Endodermal cell (in vitro differentiated cells): Measurements from ENCODE around the gene ADRM1. TPM values are rescaled to one million over a fixed set of nuclear protein-coding genes. Genes with fewer than 3 reads are reported as not detected.

ENCODE experiments used
- DNase-seq: peaks from one replicate; pipeline ENCODE4 v3.0.0-alpha.2; 2017
- H3K27ac ChIP-seq: 2 replicates; pipeline ENCODE4 v1.5.1; 2013; ENCODE audit warnings: mild to moderate bottlenecking, low read depth, low read length, moderate library complexity
- H3K27me3 ChIP-seq: 2 replicates; pipeline ENCODE4 v1.6.1; 2013; ENCODE audit warnings: mild to moderate bottlenecking, low read length, moderate library complexity; ENCODE audit not compliant: insufficient read depth, control insufficient read depth, poor library complexity, severe bottlenecking
- H3K36me3 ChIP-seq: 2 replicates; pipeline ENCODE4 v1.7.0; 2013; ENCODE audit warnings: mild to moderate bottlenecking, low read length, moderate library complexity; ENCODE audit not compliant: control insufficient read depth, insufficient read depth
- H3K4me1 ChIP-seq: one replicate; pipeline ENCODE4 v1.7.0; 2013; ENCODE audit warnings: low read length; ENCODE audit not compliant: control insufficient read depth, insufficient read depth
- H3K4me3 ChIP-seq: 2 replicates; pipeline ENCODE4 v1.5.1; 2013; ENCODE audit warnings: mild to moderate bottlenecking, low read length, moderate library complexity
- H3K9ac ChIP-seq: 2 replicates; pipeline ENCODE4 v1.6.1; 2013; ENCODE audit warnings: mild to moderate bottlenecking, low read length, moderate library complexity; ENCODE audit not compliant: poor library complexity, severe bottlenecking; ENCODE audit errors: extremely low read depth
- H3K9me3 ChIP-seq: 2 replicates; pipeline ENCODE4 v1.6.1; 2013; ENCODE audit warnings: mild to moderate bottlenecking, low read length, moderate library complexity; ENCODE audit not compliant: control insufficient read depth
- H3K27ac Mint-ChIP-seq: 2 replicates; pipeline ENCODE4 v1.8.0; 2020; ENCODE audit warnings: mixed read lengths
- H3K27me3 Mint-ChIP-seq: 2 replicates; pipeline ENCODE4 v1.8.0; 2021; ENCODE audit warnings: mild to moderate bottlenecking, mixed read lengths; ENCODE audit not compliant: insufficient read depth
- H3K36me3 Mint-ChIP-seq: 2 replicates; pipeline ENCODE4 v1.8.0; 2020; ENCODE audit warnings: low read depth, mixed read lengths
- H3K4me1 Mint-ChIP-seq: 2 replicates; pipeline ENCODE4 v1.8.0; 2020; ENCODE audit warnings: mixed read lengths
- H3K4me3 Mint-ChIP-seq: 2 replicates; pipeline ENCODE4 v1.8.0; 2020; ENCODE audit warnings: mild to moderate bottlenecking, moderate library complexity, mixed read lengths
- H3K9me3 Mint-ChIP-seq: 2 replicates; pipeline ENCODE4 v1.8.0; 2020; ENCODE audit warnings: mild to moderate bottlenecking, mixed read lengths
- WGBS, 2 experiments: methylation state at CpG; one replicate each; pipeline versions ENCODE4 v1.1.5 to v1.1.7; 2013; ENCODE audit warnings: missing lambda C conversion rate in 2 of 2, mixed read lengths in 1 of 2; ENCODE audit not compliant: insufficient coverage in 1 of 2, insufficient read length in 1 of 2; 5-methylcytosine and 5-hydroxymethylcytosine counted together
- total RNA-seq, 2 donors: library from RNA; stranded (reverse); fragmentation: NEBNext Ultra II Directional in 1 of 2; extraction: Animal tissue kit (Norgen Biotek cat#: 25700) in 1 of 2; gene quantifications; 2 replicates in 1 of 2; 3 replicates in 1 of 2; pipeline ENCODE4 v1.2.1, GENCODE V29; 2021
- TF ChIP-seq, protein P1 (sequence below): fragments of 200-600 bp; sonication (generic); conservative IDR thresholded peaks from 2 replicates; pipeline ENCODE4 v1.5.0; 2021; ENCODE audit warnings: antibody characterized with exemption, mild to moderate bottlenecking

Gene ADRM1
- total RNA-seq, 2 donors from 2014 or later = 105 to 106 TPM

DNA sequence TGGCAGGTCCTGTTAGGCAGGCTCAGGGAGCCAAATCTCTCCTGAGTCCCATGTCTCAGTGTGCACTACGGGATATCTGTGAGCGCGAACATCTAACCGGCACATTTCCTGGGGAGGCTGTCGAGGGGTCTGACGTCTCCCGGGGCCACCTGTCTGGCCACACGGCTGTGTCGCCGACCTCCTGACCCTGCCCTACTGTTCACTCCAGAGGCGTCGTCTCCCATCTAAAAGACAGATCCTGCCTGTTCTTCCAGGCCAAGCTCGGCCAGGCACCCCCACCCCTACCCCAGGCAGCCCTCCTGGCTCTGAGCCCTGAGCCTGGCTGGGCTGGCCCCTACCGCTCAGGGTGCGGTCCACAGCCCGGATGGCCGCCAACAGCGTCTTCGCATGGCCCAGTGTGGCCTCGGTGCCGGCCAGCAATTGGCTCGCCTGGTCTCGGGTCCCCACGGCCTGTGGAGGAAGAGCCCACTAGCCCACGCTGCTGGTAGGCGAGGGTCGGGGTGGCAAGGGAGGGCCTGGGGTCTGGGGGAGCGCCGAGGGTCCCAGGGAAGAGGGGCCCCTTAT lies 16.6 kb downstream of the ADRM1 start:
- H3K27me3 Mint-ChIP-seq = no peaks in the 10 kb centered on the region
- WGBS, 2 experiments = 91 to 93% methylated on average over 20 to 28 of the region's 29 CpGs
- no peak for DNase-seq
- H3K9me3 Mint-ChIP-seq = no peaks in the 10 kb centered on the region
- H3K27ac Mint-ChIP-seq = peak overlapping the region; percentile 68
- H3K36me3 ChIP-seq = peaks cover 56% of the 10 kb centered on the region
- H3K4me1 ChIP-seq = no peaks in the 10 kb centered on the region
- H3K27ac ChIP-seq = no peak overlapping the region
- H3K4me1 Mint-ChIP-seq = no peaks in the 10 kb centered on the region
- no peak overlapping the region for H3K4me3 Mint-ChIP-seq
- H3K9me3 ChIP-seq = no peaks in the 10 kb centered on the region
- H3K27me3 ChIP-seq = no peaks in the 10 kb centered on the region
- H3K9ac ChIP-seq = no peak overlapping the region
- H3K36me3 Mint-ChIP-seq = peaks cover 57% of the 10 kb centered on the region
- H3K4me3 ChIP-seq = no peak overlapping the region
- TF ChIP-seq, protein P1, sequence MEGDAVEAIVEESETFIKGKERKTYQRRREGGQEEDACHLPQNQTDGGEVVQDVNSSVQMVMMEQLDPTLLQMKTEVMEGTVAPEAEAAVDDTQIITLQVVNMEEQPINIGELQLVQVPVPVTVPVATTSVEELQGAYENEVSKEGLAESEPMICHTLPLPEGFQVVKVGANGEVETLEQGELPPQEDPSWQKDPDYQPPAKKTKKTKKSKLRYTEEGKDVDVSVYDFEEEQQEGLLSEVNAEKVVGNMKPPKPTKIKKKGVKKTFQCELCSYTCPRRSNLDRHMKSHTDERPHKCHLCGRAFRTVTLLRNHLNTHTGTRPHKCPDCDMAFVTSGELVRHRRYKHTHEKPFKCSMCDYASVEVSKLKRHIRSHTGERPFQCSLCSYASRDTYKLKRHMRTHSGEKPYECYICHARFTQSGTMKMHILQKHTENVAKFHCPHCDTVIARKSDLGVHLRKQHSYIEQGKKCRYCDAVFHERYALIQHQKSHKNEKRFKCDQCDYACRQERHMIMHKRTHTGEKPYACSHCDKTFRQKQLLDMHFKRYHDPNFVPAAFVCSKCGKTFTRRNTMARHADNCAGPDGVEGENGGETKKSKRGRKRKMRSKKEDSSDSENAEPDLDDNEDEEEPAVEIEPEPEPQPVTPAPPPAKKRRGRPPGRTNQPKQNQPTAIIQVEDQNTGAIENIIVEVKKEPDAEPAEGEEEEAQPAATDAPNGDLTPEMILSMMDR = no peak

GRCh38 chr20:62320581-62321354 lies 18.0 kb downstream of the ADRM1 start:
- Histone ChIP-seq H3K27ac (no peak overlapping the region), H3K4me1 (no peaks in the 10 kb centered on the region), H3K27me3 (no peaks in the 10 kb centered on the region), H3K36me3 (peaks cover 55% of the 10 kb centered on the region), H3K4me3 (no peak overlapping the region), H3K9ac (no peak overlapping the region), H3K9me3 (no peaks in the 10 kb centered on the region)
- peaks cover 62% of the 10 kb centered on the region for H3K36me3 Mint-ChIP-seq
- no peaks in the 10 kb centered on the region for H3K4me1 Mint-ChIP-seq
- no peaks in the 10 kb centered on the region for H3K9me3 Mint-ChIP-seq
- TF ChIP-seq, protein P1 = no peak
- no peak overlapping the region for H3K27ac Mint-ChIP-seq
- WGBS, 2 experiments = 95 to 96% methylated on average over 15 to 22 of the region's 22 CpGs
- peak; percentile 88 for DNase-seq
- H3K27me3 Mint-ChIP-seq = no peaks in the 10 kb centered on the region
- no peak overlapping the region for H3K4me3 Mint-ChIP-seq

GRCh38 chr20:62321521-62321948 lies 18.7 kb downstream of the ADRM1 start:
- 96 to 100% methylated on average over 3 to 7 of the region's 7 CpGs for WGBS, 2 experiments
- no peak overlapping the region for H3K9ac ChIP-seq
- peaks cover 62% of the 10 kb centered on the region for H3K36me3 Mint-ChIP-seq
- H3K27ac Mint-ChIP-seq = peak overlapping the region; percentile 61
- no peaks in the 10 kb centered on the region for H3K4me1 Mint-ChIP-seq
- H3K4me3 Mint-ChIP-seq = no peak overlapping the region
- TF ChIP-seq, protein P1 = no peak
- H3K9me3 ChIP-seq = no peaks in the 10 kb centered on the region
- no peaks in the 10 kb centered on the region for H3K4me1 ChIP-seq
- H3K27me3 Mint-ChIP-seq = no peaks in the 10 kb centered on the region
- no peak overlapping the region for H3K4me3 ChIP-seq
- no peaks in the 10 kb centered on the region for H3K27me3 ChIP-seq
- DNase-seq = peak; percentile 86
- H3K36me3 ChIP-seq = peaks cover 55% of the 10 kb centered on the region
- H3K27ac ChIP-seq = no peak overlapping the region
- peaks cover 3% of the 10 kb centered on the region for H3K9me3 Mint-ChIP-seq
